HEK293 (cell line): ENCODE data around the gene NFKBIE.

Source experiments
- ZNF426 ChIP-seq: fragments of 450-650 bp; formaldehyde crosslinking; IDR thresholded peaks from 2 replicates; pipeline ENCODE4 v1.5.1; 2017; ENCODE audit warnings: missing biosample characterization, missing genetic modification characterization, mild to moderate bottlenecking, inconsistent platforms, moderate library complexity
- ZNF501 ChIP-seq: fragments of 450-650 bp; formaldehyde crosslinking; IDR thresholded peaks from 2 replicates; pipeline ENCODE4 v1.5.1; 2016; ENCODE audit warnings: missing biosample characterization, missing genetic modification characterization
- ZNF600 ChIP-seq: fragments of 450-650 bp; formaldehyde crosslinking; IDR thresholded peaks from 2 replicates; pipeline ENCODE4 v1.5.1; 2016; ENCODE audit warnings: missing biosample characterization, missing genetic modification characterization
- ZNF830 ChIP-seq: fragments of 450-650 bp; IDR thresholded peaks from 2 replicates; pipeline ENCODE4 v1.5.0; 2018; ENCODE audit warnings: missing biosample characterization, missing genetic modification characterization, low read depth, mild to moderate bottlenecking, moderate library complexity
- TF ChIP-seq, protein P1 (sequence below): fragments of 450-650 bp; formaldehyde crosslinking; IDR thresholded peaks from 2 replicates; pipeline ENCODE4 v1.5.1; 2016; ENCODE audit warnings: missing biosample characterization, missing genetic modification characterization
- TF ChIP-seq, protein P2 (sequence below): fragments of 450-650 bp; formaldehyde crosslinking; IDR thresholded peaks from 2 replicates; pipeline ENCODE4 v1.5.1; 2016; ENCODE audit warnings: missing biosample characterization, missing genetic modification characterization

Gene NFKBIE

DNA sequence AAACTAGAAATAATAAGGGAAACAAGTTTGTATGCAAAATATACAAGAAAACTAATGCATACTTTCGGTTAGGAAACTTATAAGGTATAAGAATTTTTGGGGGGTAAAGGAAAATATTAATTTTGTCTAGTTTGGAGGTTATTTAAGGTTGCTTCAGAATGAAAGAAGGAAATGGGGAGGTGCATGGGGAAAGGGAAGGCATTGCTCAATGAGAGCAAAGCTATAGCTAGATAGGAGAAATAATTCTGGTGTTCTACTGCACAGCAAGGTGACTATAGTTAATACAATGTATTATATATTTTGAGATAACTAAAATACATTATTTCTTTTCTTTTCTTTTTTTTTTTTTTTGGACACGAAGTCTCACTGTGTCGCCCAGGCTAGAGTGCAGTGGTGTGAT is 54.1 kb downstream of the NFKBIE start (continued):
- TF ChIP-seq, protein P1, sequence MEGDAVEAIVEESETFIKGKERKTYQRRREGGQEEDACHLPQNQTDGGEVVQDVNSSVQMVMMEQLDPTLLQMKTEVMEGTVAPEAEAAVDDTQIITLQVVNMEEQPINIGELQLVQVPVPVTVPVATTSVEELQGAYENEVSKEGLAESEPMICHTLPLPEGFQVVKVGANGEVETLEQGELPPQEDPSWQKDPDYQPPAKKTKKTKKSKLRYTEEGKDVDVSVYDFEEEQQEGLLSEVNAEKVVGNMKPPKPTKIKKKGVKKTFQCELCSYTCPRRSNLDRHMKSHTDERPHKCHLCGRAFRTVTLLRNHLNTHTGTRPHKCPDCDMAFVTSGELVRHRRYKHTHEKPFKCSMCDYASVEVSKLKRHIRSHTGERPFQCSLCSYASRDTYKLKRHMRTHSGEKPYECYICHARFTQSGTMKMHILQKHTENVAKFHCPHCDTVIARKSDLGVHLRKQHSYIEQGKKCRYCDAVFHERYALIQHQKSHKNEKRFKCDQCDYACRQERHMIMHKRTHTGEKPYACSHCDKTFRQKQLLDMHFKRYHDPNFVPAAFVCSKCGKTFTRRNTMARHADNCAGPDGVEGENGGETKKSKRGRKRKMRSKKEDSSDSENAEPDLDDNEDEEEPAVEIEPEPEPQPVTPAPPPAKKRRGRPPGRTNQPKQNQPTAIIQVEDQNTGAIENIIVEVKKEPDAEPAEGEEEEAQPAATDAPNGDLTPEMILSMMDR = no peak
- TF ChIP-seq ZNF600 (tag by site-specific recombination) = no peak
- no peak for TF ChIP-seq ZNF426 (tag by site-specific recombination)
- TF ChIP-seq ZNF501 (tag by site-specific recombination) = no peak
- TF ChIP-seq, protein P2, sequence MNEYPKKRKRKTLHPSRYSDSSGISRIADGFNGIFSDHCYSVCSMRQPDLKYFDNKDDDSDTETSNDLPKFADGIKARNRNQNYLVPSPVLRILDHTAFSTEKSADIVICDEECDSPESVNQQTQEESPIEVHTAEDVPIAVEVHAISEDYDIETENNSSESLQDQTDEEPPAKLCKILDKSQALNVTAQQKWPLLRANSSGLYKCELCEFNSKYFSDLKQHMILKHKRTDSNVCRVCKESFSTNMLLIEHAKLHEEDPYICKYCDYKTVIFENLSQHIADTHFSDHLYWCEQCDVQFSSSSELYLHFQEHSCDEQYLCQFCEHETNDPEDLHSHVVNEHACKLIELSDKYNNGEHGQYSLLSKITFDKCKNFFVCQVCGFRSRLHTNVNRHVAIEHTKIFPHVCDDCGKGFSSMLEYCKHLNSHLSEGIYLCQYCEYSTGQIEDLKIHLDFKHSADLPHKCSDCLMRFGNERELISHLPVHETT (tag by site-specific recombination) = no peak
- TF ChIP-seq ZNF830 (tag by site-specific recombination) = no peak
